Islet of Langerhans (tissue), 1 donor: Measurements from ENCODE around the gene FIBCD1.
"Not testable (repeated sequence)": the region's sequence is repeated elsewhere in the genome, so short reads cannot be mapped to it uniquely, and the experiment has no call there.

Experiments used
- FAIRE-seq: peaks from one replicate; lab custom pipeline; 2011; peaks lifted over from hg19 to GRCh38; lab: Jason Lieb, UNC

The FIBCD1 gene

DNA sequence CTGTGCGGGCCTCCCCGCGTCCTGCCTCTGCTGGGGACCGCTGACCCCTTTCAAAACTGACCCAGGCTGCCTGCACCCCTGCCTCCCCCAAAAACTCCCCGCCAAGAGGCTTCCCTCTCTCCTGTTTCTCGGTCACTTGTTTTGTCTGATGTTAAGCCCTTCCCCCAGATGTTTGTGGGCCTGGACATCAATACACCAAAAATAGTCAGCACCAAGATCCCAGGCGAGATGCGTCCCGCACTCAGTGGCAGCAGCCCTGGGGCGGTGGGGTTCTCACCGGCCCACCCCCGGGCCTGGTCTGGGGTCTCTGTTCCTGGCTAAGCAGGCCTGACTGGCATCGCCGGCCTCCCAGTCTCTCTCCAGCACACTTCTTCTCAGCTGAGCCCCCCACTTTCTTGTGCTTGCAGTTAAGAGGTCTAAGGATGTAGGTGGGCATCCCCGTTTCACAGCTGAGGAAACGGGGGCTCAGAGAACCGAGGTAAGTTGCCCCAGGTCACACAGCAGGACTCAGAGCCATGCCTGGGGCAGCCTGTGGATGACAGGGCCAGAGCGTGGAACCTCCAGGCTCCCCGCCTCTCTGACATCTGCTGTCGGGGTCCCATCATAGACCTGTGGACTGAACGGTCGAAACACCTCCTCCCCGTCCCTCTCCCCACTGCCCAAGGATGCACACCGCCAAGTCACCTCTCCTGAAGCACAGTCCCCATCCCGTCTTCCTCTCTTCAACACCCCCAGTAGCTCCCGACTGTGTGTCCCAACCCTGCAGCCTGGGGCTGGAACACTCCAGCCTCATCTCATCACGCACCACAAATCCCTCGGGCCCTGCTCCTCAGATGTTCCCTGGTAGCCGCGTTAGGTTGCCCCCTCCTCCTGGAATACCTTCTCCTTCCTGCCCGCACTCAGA lies 16.8 kb downstream of the FIBCD1 start:
- FAIRE-seq, result no peak

DNA sequence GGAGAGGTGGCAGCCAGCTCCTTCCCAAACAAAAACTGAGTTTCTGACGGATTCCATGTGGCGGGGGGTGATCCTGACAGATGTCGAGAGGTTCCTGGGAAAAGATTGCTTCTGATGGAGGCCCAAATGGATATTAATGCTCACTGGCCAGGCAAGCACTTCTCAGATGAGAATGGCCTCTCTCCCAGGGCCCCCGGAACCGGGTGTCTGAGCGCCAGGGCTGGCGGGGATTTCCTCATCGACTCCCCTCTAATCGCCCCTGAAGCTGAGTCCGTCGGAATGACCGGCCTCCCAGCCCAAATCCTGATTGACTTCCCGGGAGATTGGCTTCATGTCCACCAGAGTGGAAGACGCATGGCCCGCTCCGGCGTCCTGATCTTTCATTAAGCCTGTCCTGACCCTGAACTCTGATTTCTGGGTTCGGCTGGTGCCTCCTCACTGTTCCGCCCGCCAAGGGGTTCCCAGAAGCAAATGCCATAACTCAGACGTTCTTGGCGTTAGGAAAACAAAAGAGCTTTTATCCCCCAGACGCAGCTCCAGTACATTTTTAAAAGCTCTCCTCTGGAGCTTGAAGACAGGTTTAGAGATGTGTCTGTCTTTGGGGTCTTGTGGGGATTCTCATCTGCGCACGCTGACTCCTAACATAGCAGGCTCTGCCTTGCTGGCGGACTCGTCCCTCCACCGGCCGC lies 17.6 kb downstream of the FIBCD1 start:
- FAIRE-seq, result no peak

DNA sequence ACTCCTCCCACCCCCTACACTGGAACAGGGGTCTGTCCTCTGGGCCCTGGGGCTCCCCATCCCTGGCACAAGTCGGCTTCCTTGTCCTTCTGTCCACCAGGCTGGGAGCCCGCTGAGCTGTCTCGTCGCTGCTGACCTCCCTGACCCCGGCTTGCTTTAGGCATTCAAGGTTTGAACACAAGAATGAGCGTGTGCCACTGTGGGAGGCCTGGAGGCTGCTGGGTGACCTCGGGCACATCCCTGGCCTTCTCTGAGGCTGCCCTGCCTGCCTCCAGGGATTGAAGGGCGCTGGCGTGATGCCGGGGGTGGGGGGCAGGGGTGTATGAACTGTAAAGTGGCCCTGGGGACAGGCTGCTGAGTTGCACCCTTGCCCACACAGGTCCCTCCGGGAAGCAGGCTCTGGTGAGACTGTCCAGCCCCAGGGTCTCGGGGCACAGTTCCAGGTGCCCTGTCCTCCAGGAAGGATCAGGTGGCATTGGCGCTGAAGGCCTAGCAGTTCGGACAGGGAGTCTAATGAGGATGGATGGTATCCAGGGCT lies 18.2 kb downstream of the FIBCD1 start:
- FAIRE-seq, result no peak

DNA sequence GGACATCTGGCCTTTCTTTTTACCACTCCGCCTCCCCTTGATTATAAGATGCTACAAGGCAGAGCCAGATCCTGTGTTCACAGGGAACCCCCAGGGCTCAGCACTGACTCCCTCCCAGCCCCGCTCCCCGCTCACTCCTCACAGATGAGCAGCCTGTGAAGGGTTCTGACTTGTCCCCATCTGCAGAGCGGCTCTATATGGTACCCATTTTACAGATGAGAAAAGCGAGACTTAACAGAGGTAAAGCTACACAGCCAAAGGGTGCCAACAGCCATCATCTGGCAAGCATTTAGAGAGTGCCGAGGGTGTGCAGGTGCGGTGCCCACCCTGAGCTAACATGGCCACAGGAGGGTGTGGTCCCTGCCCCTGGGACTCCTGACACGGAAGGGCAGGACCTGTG lies 18.8 kb downstream of the FIBCD1 start:
- no peak for FAIRE-seq

DNA sequence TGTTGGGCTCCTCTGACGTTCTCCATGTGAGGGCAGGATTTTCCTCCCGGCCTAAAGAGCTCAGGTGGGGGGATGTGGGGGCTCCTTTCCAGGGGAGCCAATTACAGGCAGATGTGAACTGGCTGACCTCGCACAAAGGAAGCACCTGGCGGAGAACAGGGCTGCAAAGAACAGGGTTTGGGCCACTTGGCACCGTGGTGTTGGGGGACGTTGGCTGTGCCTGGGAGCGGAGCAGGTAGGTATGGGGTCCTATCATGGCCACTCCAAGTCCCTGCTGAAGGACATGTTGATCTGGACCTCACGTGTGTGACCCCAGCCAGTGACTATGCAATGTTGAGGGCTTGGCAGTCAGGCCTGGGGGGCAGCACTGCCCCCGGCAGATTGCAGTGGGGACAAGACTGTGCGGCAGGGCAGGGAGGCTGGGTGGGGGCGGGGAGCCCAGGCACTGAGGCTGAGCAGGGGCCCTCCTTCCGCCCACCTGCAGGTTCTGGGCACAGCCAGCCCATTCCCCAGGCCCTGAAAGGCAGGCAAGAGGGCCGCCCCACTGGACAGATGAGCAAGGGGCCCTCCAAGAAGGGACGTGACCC lies 19.4 kb downstream of the FIBCD1 start:
- FAIRE-seq, result no peak

DNA sequence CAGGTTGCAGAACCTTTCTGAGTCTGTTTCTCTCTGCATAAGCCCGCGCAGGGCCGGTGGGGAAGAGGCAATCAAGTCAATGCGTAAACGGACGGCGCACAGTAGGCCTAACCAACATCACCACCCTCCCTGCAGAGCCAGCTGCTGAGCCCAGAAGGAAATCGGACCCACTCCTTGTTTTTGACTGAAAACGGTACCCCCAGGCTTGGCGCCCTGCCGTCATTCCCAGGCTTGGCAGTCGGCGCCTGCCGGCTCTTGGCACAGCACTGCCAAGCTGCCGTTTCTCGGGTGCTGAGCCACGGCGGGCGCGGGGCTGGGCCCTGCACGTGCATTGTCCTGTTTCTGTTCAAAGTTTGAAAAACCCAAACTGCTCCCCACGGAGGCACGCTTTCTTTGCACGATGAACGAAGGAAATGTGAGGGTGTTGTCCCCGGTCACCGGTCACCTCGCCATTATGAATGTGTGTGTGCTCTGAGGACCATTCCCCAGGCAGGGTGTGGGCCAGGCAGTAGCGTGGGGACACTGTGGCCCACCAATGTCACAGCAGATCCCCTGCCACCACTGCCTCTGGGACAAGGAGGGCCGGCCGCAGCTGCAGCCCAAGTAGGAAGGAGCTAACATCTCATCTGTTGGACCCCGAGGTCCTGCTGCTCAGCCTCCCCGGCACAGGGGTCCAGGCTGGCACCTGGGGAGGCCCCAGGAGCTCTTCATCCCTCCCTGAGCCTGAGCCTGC lies 20.1 kb downstream of the FIBCD1 start:
- FAIRE-seq, result no peak

DNA sequence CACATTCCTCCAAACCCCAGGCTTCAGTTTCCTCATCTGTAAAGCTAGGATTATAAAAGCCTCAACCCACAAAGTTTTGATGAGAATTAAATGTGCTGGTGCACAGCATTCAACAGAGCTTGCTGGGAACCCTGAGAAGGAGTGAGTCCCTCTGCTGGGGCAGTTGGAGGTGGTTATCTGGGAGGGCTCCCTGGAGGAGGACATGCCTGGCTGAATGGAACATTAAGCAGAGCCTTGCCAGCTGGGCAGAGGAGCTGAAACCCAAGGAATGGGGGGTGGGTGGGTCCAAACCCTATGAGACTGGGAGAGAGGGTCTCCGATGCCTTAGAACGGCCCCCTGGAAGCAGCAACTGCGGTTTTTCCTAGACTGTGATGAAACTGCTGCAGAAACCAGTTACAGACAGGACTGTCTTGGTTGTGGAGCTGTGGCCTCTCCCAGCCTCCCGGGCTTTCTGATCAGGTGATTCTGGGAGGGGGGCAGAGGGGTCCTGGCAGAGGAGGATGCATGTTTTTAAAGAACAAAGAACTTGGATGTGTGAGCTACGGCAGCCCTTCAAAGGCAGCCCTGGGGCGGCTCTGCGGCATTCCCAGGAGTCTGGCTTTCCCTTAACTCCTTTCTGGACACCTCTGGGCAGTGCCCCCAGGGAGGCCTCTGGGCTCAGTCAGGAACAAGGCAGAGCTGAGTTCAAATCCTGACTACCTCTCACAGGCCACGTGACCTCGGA lies 20.8 kb downstream of the FIBCD1 start:
- FAIRE-seq, result no peak

DNA sequence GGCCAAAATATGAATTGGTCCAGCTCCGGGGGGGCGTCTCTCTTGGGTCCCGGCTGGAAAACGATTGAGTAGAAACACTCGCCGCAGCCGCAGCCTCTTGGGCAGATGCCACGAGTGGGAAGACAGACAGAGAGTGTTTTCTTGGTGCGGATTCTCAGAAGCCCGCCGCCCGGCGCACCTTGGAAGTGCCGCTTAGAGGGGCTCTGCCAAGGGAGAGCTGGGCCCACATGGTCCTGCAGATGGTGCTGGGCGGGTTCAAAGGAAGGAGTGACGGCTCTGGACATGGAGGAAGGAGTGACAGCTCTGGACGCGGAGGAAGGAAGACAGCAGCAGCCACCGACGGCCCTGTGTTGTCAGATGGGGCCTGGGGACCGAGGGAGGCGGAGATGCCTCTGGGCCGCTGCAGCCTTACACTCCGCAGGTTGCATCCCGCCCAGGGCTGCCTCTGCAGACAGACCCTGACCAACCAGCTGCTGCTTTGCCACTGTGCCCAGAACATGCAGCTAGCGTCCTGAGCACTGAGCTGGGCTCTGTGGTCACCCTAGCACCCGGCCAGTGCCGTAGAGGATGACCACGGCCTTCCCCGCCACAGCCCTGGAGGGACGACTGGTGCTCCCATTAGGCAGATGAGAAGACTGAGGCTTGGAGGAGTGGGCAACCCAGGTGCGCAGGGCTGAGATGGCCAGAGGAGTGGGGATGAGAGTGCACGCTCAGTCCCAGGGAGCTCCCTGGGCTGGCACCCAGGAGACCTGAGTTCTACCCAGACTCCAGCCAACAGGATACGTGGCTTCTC lies 21.7 kb downstream of the FIBCD1 start:
- no peak for FAIRE-seq

DNA sequence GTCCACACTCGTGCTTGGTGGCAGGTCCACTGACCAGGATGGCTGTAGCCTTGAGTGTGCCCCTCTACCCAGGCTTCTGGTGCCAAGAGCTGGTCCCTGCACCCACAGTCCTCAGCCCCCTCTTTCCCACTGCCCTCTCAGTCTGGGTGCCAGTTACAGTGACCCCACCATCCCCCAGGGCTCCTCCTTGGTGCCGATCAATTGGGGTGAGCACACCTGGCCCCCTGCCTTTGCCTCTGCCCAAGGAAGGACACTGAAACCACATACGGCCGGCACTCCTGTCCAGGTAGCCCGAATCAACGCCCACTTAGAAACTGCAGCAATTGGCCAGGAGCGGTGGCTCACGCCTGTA lies 24.0 kb downstream of the FIBCD1 start:
- FAIRE-seq, result no peak

DNA sequence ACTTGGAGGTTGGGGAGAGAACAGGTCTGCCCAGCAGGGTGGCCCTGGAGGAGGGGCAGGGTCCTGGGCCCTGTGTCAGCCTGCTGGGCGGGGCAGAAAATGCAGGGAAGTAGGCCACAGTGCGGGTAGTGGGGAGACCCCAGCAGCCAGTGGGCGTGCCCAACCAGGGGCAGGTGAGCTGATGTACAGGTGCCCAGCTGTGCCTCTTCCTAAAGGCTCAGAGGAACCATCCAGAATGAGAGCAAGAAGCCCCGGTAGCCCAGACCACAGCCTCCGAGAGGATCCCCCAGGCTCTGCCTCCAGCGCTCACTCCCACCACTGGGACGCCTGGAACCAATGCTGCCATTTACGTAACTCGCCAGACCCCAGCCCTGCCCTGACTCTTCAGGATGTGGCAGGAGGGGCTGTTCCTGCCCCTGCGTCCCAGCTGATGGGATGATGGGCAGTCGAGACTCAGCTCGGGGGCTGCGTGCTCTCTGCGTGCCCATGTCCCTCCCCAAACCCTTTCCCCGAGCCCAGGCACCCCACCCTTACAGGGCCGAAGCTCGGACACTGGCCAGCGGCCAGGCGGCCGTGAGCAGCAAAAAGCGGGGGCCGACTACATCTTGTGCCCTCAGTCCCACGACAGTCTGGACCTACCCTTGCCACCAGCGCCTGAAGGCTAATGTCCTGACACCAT lies 24.5 kb downstream of the FIBCD1 start:
- FAIRE-seq, result no peak

DNA sequence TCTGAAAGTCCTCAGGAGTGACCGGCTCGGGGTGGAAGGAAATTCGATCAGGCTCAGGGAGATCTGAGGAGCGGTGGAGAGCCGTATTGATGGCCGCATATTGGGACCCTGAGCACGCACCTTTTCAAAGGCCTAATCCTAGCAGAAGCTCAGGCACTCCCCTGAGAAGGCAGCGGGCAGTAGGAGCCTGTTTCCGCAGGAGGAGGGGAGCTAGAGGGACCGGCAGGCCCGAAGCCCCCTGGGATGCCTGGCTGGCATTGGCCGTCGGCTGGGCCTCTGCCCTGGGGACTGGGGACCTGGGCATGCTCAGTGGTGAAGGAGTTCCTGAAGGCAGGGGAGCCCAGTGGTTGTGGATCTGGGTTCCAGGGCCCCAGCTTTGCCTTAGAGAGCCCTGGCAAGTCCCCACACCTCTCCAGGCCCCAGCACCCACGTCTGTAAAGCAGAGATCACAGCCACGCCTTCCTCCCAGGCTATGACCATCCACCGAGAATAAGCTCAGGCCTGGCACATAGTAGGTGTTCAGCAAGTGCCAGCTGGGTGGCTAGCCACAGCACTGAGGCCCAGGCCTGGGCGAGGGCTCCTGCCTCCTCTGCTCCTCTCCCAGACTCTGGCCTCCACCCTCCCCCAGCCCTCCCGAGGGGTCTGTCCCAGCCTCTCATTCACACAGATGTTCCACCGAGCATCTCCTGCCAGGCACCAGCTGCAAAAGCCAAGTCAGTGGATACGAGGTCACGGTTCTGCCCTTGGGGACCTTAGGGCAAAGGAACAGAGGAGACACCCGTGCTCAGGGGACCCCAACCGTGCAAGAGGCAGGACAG lies 25.2 kb downstream of the FIBCD1 start:
- FAIRE-seq, result no peak

DNA sequence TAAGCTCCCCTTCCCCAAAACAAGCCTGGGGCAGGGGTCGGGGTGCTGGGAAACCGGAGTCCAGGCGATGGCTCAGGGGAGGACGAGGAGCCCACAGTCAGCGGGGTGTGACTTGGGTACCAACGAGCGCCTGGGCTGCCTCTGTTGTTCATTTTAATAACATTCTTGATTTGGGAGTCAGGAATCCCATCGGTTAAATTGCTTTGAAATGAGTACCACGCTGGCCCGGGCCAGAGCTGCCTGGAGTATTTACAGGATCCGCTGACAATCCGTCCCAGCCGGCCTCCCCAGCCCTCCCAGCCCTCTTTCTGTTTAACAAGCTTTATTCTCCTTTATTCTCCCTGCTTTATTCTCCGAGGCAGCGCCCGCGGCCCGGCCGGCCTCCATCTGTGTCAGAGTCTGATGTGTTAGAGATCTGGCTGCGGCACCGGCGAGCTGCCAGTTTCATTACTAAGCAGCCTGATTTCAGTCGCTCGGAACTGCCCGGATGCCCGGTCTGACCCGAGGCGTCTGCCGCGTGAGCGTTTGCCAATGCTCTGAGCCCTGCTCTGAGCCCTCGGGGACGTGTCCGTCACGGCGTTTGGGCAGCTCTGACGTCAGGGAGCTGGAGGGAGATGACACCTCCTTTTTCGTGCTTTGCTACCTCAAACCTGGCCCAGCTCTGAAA lies 26.0 kb downstream of the FIBCD1 start:
- no peak for FAIRE-seq

DNA sequence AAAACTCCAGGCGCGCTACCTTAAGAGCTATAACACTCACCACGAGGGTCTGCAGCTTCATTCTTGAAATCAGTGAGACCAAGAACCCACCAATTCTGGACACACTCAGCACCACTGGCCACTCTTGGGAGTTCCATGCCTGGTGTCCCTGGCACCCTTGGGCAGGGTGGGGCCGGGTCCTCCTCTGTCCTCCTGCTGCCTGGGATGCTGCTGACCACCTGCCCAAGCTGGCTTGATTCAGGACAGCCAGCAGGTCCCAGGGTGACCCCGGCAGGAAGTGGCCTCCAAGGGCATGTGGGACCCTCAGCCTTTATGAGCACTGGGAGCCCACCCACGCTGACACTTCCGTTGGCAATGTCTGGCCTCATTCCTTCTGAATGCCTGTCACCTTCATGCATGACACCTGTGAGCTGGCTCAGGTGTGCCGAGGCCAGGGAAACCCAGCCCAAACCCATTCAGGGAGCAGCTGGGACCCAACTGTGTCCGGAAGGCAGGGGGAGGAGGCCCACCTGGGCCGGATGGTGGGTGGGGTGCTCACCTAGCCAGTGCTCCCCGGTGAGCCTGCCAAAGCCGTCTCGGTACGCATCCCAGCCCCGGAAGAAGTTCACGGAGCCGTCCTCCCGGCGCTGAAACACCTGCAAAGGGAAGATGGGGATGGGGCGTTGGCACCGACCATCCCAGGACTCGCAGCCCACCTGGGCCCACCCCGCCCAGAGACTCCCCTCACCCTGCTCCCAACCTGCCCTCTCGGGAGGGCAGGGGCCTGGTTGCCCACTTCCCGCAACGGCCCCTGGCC lies 27.6 kb downstream of the FIBCD1 start:
- FAIRE-seq, result no peak

DNA sequence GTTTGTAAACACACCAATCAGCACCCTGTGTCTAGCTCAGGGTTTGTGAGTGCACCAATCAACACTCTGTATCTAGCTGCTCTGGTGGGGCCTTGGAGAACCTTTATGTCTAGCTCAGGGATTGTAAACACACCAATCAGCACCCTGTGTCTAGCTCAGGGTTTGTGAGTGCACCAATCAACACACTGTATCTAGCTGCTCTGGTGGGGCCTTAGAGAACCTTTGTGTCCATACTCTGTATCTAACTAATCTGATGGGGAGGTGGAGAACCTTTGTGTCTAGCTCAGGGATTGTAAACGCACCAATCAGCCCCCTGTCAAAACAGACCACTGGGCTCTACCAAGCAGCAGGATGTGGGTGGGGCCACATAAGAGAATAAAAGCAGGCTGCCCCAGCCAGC lies 28.4 kb downstream of the FIBCD1 start:
- not testable (repeated sequence) for FAIRE-seq

DNA sequence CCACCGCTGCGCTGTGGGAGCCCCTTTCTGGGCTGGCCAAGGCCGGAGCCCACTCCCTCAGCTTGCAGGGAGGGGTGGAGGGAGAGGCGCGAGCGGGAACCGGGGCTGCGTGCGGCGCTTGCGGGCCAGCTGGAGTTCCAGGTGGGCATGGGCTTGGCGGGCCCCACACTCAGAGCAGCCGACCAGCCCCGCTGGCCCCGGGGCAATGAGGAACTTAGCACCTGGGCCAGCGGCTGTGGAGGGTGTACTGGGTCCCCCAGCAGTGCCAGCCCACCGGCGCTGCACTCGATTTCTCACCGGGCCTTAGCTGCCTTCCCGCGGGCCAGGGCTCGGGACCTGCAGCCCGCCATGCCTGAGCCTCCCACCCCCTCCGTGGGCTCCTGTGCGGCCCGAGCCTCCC lies 29.0 kb downstream of the FIBCD1 start:
- FAIRE-seq, result not testable (repeated sequence)

DNA sequence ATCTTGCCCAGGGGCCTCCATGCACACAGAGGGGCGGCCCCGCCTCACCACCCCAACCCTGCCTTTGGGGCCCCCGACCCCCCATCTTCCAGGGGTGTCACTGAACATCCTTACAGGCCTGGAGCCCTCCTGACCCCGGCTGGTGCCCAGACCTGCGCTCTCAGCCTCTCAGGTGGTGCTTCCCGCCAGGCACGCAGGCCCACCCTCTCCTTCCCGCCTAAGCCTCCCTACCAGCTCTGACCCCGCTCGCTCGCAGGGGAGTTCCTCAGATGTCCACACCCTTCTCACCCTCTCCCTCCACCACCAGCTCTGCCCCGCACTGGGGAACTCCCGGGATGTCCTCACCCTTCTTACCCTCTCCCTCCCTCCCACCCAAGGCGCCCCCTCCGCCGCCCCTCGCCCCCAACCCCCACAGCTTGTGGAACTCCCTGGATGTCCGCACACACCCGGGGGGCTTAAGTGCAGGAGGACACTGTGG lies 30.1 kb downstream of the FIBCD1 start:
- no peak for FAIRE-seq

DNA sequence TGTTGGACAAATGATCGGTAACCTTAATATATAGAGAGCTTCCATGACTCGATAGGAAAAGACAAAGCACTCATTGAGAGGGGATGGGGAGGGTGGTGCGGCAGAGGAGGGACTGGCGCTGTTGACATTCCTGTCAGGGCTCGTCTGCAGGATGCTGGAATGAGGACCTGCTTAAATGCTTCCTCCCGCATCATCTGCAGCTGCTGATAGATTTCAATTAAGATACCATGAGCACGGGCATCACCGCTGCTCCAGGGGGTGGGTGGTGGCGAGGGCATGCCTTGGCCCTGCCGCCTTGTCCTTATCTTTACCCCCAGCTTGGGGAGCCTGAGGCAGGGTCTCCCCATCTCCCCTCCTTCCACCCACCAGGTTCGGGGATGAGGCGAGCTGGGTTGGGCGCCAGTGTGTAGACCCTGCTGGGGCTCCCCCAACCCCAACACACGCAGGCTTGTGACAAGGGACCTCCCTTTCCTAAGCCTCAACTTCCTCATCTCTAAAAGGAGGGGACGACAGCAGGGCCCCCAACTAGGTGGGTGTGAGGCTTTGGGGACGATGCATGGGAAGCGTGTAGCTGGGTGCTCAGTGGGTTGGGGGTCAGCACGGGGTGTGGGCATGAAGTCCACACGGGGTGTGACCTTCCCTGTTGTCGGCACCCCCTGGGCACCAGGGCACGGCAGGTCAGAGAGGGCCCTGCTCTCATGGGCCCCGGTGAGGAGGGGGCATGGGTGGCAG lies 30.7 kb downstream of the FIBCD1 start:
- FAIRE-seq, result no peak
